ENCODE results near the gene MAB21L4. TPM values are rescaled to one million over a fixed set of nuclear protein-coding genes. Genes with fewer than 3 reads are reported as not detected.

MAB21L4 gene
- polyA plus RNA-seq, 1 of the 3 experiments (the other 2 are of a cell fraction): not detected

DNA sequence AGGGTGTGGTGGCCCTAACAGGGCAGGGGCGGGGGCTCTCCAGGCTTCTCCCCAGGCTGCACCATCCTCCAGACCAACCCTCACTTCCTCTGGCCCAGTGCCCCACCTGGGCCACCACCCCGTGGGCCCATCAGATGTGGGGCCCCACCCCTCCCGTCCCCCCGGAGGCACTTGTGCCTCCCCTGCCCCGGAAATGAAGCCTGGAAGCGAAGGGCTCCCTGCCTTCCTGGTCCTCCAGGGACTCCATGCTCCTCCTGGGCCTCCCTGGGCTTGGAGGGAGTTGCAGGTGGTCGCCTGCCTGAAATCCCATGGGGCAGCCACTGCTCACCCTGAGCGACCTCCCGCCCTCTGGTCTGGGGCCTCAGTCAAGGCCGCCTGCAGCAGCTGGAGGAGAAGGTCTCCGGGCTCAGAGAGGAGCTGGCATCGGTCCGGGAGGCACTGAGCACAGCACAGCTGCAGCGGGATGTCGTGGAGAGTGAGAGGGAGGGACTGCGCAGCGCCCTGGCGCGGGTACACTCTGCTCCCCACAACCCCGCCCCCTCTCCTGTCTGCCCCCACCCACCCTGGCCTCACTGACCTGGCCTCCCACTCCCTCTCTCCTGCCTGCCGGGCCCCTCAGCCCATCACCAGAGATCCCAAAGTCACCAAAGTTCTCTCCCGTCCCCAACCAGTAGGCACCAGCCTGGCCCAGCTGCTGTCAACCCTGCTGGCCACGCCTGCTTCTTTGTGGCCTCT lies 38.2 kb upstream of the MAB21L4 start:
- ChIA-PET CTCF (interaction anchor here (0.7 to 1.9 kb wide), 3 partner anchors 17 to 215 kb away, joined by 3 to 6 read pairs (median 3); partner anchors contain the start of gene PASK), POLR2A (no interaction called here)
- Histone ChIP-seq H3K79me2 (ENCODE audit: insufficient read depth) (no peaks in the 10 kb centered on the region), H4K20me1 (ENCODE audit: insufficient read depth) (no peaks in the 10 kb centered on the region), H3F3A (replicated peaks; ENCODE audit: insufficient read depth) (no peaks in the 10 kb centered on the region), H2AFZ (ENCODE audit: low read depth) (no peak overlapping the region), H3K4me2 (no peak overlapping the region), H3K4me1 (ENCODE audit: control insufficient read depth in 1 of 2, insufficient read depth in 2 of 2, low read depth in 1 of 2, low read length in 1 of 2) (peaks cover 0 to 4% of the 10 kb centered on the region in 2 experiments; a peak in 1 of 4 replicates), H3K9me3 (no peaks in the 10 kb centered on the region), H3K9me2 (no peaks in the 10 kb centered on the region), H3K36me3 (replicated peaks in 1 of 2; ENCODE audit: control insufficient read depth in 1 of 2, insufficient read depth in 2 of 2, low read length in 1 of 2) (no peaks in the 10 kb centered on the region), H3K27me3 (ENCODE audit: insufficient read depth) (no peaks in the 10 kb centered on the region; the same call in 1 of the 2 replicates), H3K27ac (ENCODE audit: low read depth in 2 of 2, low read length in 1 of 2) (no peak overlapping the region), H3K9ac (no peak overlapping the region), H3K4me3 (ENCODE audit: low read depth in 2 of 2, low read length in 1 of 2) (no peak overlapping the region)
- no peak for TF ChIP-seq FOXJ3 (CRISPR knock-in tag; IDR thresholded peaks at IDR 0.05)
- TF ChIP-seq MXI1 (IDR thresholded peaks at IDR 0.05; ENCODE audit: low read depth, low read length): no peak
- TF ChIP-seq JUND (IDR thresholded peaks at IDR 0.05): no peak
- no peak for TF ChIP-seq GABPA (IDR thresholded peaks at IDR 0.05; ENCODE audit: low read depth)
- TF ChIP-seq, protein P1, sequence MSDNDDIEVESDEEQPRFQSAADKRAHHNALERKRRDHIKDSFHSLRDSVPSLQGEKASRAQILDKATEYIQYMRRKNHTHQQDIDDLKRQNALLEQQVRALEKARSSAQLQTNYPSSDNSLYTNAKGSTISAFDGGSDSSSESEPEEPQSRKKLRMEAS (IDR thresholded peaks at IDR 0.05; ENCODE audit: low read depth): no peak
- TF ChIP-seq NRF1 (IDR thresholded peaks at IDR 0.05; ENCODE audit: low read depth, low read length): no peak
- no peak for TF ChIP-seq CHD2 (IDR thresholded peaks at IDR 0.05; ENCODE audit: low read length, partially characterized antibody)
- TF ChIP-seq NFIC (IDR thresholded peaks at IDR 0.05; ENCODE audit: borderline replicate concordance): no peak
- no peak for TF ChIP-seq SMC3 (IDR thresholded peaks at IDR 0.05; ENCODE audit: low read depth, low read length)
- TF ChIP-seq MEF2A (IDR thresholded peaks at IDR 0.05; ENCODE audit: borderline replicate concordance, low read depth): no peak
- no peak for TF ChIP-seq TCF12 (IDR thresholded peaks at IDR 0.05)
- TF ChIP-seq TAF1 (IDR thresholded peaks at IDR 0.05; ENCODE audit: borderline replicate concordance, low read depth, low read length): no peak
- no peak for TF ChIP-seq POLR2AphosphoS5 (IDR thresholded peaks at IDR 0.05; ENCODE audit: low read depth, low read length)
- TF ChIP-seq RAD21 (IDR thresholded peaks at IDR 0.05; ENCODE audit: low read length): no peak
- TF ChIP-seq RFX5 (IDR thresholded peaks at IDR 0.05; ENCODE audit: low read length): no peak
- no peak for TF ChIP-seq EP300 (IDR thresholded peaks at IDR 0.05; ENCODE audit: borderline replicate concordance in 1 of 2, low read depth in 1 of 2, low read length in 1 of 2)
- TF ChIP-seq, protein P2, sequence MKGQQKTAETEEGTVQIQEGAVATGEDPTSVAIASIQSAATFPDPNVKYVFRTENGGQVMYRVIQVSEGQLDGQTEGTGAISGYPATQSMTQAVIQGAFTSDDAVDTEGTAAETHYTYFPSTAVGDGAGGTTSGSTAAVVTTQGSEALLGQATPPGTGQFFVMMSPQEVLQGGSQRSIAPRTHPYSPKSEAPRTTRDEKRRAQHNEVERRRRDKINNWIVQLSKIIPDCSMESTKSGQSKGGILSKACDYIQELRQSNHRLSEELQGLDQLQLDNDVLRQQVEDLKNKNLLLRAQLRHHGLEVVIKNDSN (IDR thresholded peaks at IDR 0.05; ENCODE audit: borderline replicate concordance, low read depth): no peak
- TF ChIP-seq, protein P3, sequence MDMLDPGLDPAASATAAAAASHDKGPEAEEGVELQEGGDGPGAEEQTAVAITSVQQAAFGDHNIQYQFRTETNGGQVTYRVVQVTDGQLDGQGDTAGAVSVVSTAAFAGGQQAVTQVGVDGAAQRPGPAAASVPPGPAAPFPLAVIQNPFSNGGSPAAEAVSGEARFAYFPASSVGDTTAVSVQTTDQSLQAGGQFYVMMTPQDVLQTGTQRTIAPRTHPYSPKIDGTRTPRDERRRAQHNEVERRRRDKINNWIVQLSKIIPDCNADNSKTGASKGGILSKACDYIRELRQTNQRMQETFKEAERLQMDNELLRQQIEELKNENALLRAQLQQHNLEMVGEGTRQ (IDR thresholded peaks at IDR 0.05; ENCODE audit: borderline replicate concordance, low read depth, low read length): no peak
- TF ChIP-seq PBX3 (IDR thresholded peaks at IDR 0.05): no peak
- TF ChIP-seq EZH2phosphoT487 (IDR thresholded peaks at IDR 0.05; ENCODE audit: borderline replicate concordance, low read depth): no peak
- peak; percentile 30 for DNase-seq
- WGBS (ENCODE audit: low lambda C conversion rate): 70% methylated on average over 17 of the region's 23 CpGs
